Prostate gland (tissue), 2 donors: ENCODE measurements around the gene NAA10.

Experiments
- CTCF ChIP-seq, 4 experiments: fragments of 200-600 bp in 2 of 4; fragments of 450-650 bp in 2 of 4; sonication (generic) in 2 of 4; IDR thresholded peaks; 1 replicate in 3 of 4; 2 replicates in 1 of 4; pipeline ENCODE4 v1.5.1; 2016 to 2019; ENCODE audit warnings: antibody characterized with exemption in 4 of 4, mild to moderate bottlenecking in 2 of 4, moderate library complexity in 2 of 4
- POLR2A ChIP-seq: fragments of 450-650 bp; IDR thresholded peaks from one replicate; pipeline ENCODE4 v1.6.1; 2016; ENCODE audit warnings: antibody characterized with exemption, mild to moderate bottlenecking
- POLR2AphosphoS5 ChIP-seq: sonication (generic); formaldehyde crosslinking; IDR thresholded peaks from one replicate; pipeline ENCODE4 v1.6.1; 2017; ENCODE audit warnings: antibody characterized with exemption

- TF ChIP-seq CTCF (IDR thresholded peaks at IDR 0.05) (no peak), POLR2AphosphoS5 (no peak), POLR2A (no peak)
Measured at GRCh38 chrX:153881281-153881680, 53.6 kb downstream of the NAA10 start.
